A549 (cell line): ENCODE data around the gene IRAG1.

Experiments used
- BHLHE40 ChIP-seq: IDR thresholded peaks from 2 replicates; pipeline ENCODE4 v1.6.1; 2012; ENCODE audit warnings: low read depth, low read length, inconsistent platforms
- CBX8 ChIP-seq: fragments of 200-600 bp; sonication (generic); IDR thresholded peaks from 2 replicates; pipeline ENCODE4 v1.6.1; 2016
- CTCF ChIP-seq: fragments of >200 bp; sonication (Bioruptor Twin); formaldehyde crosslinking; IDR thresholded peaks from 3 replicates; pipeline ENCODE4 v1.5.1; 2016
- EP300 ChIP-seq, 2 experiments: fragments of >200 bp; sonication (Bioruptor Twin); formaldehyde crosslinking; IDR thresholded peaks; 2 replicates in 1 of 2; 3 replicates in 1 of 2; pipeline ENCODE4 v1.6.1; 2016 to 2017
- HEYL ChIP-seq: fragments of 250-450 bp; sonication (Bioruptor Pico); IDR thresholded peaks from 2 replicates; pipeline ENCODE4 v1.8.0; 2021; ENCODE audit warnings: mild to moderate bottlenecking, moderate library complexity
- HOXA7 ChIP-seq: fragments of 250-450 bp; sonication (Bioruptor Pico); IDR thresholded peaks from 2 replicates; pipeline ENCODE4 v1.5.0; 2020; ENCODE audit warnings: mild to moderate bottlenecking, moderate library complexity
- KDM5A ChIP-seq: fragments of 200-600 bp; sonication (generic); IDR thresholded peaks from 2 replicates; pipeline ENCODE4 v1.6.1; 2016; ENCODE audit warnings: antibody characterized with exemption, mild to moderate bottlenecking
- MAX ChIP-seq: IDR thresholded peaks from 2 replicates; pipeline ENCODE4 v1.6.1; 2012
- NR3C1 ChIP-seq: fragments of >200 bp; sonication (Bioruptor Twin); formaldehyde crosslinking; IDR thresholded peaks from 3 replicates; pipeline ENCODE4 v1.6.1; 2017
- RARB ChIP-seq: fragments of 250-450 bp; sonication (Bioruptor Pico); IDR thresholded peaks from 2 replicates; pipeline ENCODE4 v1.8.0; 2021; ENCODE audit warnings: mild to moderate bottlenecking, moderate library complexity
- REST ChIP-seq: fragments of 200-600 bp; sonication (generic); IDR thresholded peaks from 2 replicates; pipeline ENCODE4 v1.6.1; 2016; ENCODE audit warnings: antibody characterized with exemption, mild to moderate bottlenecking, moderate library complexity
- ZFP36 ChIP-seq: fragments of 450-650 bp; IDR thresholded peaks from 2 replicates; pipeline ENCODE4 v1.6.1; 2014; ENCODE audit warnings: borderline replicate concordance; ENCODE audit not compliant: partially characterized antibody

GRCh38 chr11:10720881-10721376, 27.4 kb upstream of the IRAG1 start:
- TF ChIP-seq MAX (no peak), NR3C1 (no peak), KDM5A (no peak), RARB (no peak), EP300 (IDR thresholded peaks at IDR 0.05) (no peak), CTCF (no peak), ZFP36 (no peak), HOXA7 (CRISPR knock-in tag) (no peak), HEYL (CRISPR knock-in tag) (no peak), REST (no peak), CBX8 (no peak), BHLHE40 (no peak)
